Ishikawa (cell line): ENCODE measurements around the gene REN.

Source experiments
- CEBPB ChIP-seq: IDR thresholded peaks from 2 replicates; pipeline ENCODE4 v1.6.1; 2012
- CREB1 ChIP-seq: IDR thresholded peaks from 2 replicates; pipeline ENCODE4 v1.6.1; 2012; ENCODE audit warnings: low read depth
- EGR1 ChIP-seq: IDR thresholded peaks from 2 replicates; pipeline ENCODE4 v1.6.1; 2012
- EP300 ChIP-seq: IDR thresholded peaks from 2 replicates; pipeline ENCODE4 v1.6.1; 2012; ENCODE audit warnings: borderline replicate concordance
- FOXM1 ChIP-seq: IDR thresholded peaks from 2 replicates; pipeline ENCODE4 v1.6.1; 2012; ENCODE audit warnings: low read depth, borderline replicate concordance
- NFIC ChIP-seq: IDR thresholded peaks from 2 replicates; pipeline ENCODE4 v1.6.1; 2012
- RAD21 ChIP-seq: IDR thresholded peaks from 2 replicates; pipeline ENCODE4 v1.6.1; 2012; ENCODE audit warnings: low read depth
- REST ChIP-seq: IDR thresholded peaks from 2 replicates; pipeline ENCODE4 v1.6.1; 2012; ENCODE audit warnings: low read depth, mild to moderate bottlenecking
- TAF1 ChIP-seq: IDR thresholded peaks from 2 replicates; pipeline ENCODE4 v1.6.1; 2012; ENCODE audit warnings: low read depth, mild to moderate bottlenecking
- TCF12 ChIP-seq: IDR thresholded peaks from 2 replicates; pipeline ENCODE4 v1.6.1; 2012; ENCODE audit warnings: low read depth
- TEAD4 ChIP-seq: IDR thresholded peaks from 2 replicates; pipeline ENCODE4 v1.6.1; 2012
- USF1 ChIP-seq: IDR thresholded peaks from 2 replicates; pipeline ENCODE4 v1.6.1; 2012
- YY1 ChIP-seq: IDR thresholded peaks from 2 replicates; pipeline ENCODE4 v1.6.1; 2012; ENCODE audit warnings: low read depth
- ZBTB7A ChIP-seq: IDR thresholded peaks from 2 replicates; pipeline ENCODE4 v1.6.1; 2012; ENCODE audit warnings: low read depth
- TF ChIP-seq, protein P1 (sequence below): IDR thresholded peaks from 2 replicates; pipeline ENCODE4 v1.6.1; 2012

Gene REN

DNA sequence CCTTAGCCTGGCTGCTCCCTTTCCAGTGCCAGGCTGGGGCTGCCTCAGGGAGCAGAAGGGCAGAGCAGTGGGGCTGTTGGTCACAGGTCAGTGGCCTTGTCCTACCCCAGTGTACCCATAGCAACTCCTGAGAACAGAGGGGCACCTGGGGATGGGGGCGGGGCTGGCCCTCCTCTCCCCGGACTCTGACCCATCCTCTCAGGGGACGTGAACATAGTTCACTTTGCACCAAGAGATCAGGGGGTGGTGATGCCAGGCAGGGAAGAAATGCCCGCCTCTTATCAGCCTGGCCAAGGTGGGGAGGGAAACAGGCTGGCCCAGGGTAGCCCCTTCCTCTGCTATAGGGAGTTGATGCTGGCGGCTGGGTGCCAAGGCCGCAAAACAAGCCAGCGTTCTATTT lies 19.2 kb downstream of the REN start:
- TF ChIP-seq EGR1: no peak
- TF ChIP-seq TCF12: no peak

- no peak for TF ChIP-seq TEAD4
- no peak for TF ChIP-seq REST
- no peak for TF ChIP-seq USF1
- no peak for TF ChIP-seq TAF1
- no peak for TF ChIP-seq RAD21
Observed at GRCh38 chr1:204146309-204146708, 19.8 kb downstream of the REN start.

GRCh38 chr1:204145033-204145504 lies 21.1 kb downstream of the REN start:
- TF ChIP-seq ZBTB7A (no peak), NFIC (no peak), CREB1 (no peak), FOXM1 (no peak)

DNA sequence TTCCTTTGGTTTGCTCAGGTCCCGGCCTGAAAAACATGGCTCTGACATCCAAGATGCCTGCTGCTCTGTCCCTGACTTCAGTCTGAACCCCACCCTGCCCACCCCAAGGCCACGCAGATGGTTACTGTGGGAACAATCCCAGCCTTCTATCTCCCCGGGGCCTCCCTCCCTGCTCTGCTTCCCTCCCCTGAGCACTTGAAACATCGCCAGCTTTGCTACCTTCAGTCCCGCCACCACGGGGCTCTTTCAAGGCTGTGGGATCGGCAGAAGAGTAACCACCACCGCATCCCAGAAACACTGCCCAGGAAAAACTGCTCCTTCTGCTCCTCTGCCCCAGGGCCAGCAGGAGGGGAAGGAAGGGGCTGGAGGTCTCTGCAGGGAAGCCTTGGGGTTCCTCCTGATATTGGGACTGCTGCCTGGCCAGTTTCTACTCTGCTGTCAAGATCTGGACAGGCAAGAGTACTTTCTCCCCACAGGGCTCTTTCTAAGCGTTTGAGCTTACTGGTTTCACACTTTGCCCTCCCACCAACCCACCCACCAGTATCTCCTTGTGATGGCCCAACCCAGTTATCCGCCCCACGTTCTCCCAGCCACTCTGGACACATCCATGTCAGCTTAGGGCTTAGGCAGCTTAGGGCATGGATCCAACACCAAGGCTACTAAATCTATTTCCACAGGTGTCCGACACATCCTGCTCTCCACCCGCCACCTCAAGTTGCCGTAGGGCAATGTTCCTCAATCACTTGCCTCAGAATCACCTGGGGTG lies 22.7 kb downstream of the REN start:
- no peak for TF ChIP-seq NFIC
- TF ChIP-seq TAF1: no peak
- TF ChIP-seq TCF12: no peak
- no peak for TF ChIP-seq USF1
- TF ChIP-seq ZBTB7A: no peak
- no peak for TF ChIP-seq EP300
- no peak for TF ChIP-seq CEBPB
- TF ChIP-seq CREB1: no peak
- no peak for TF ChIP-seq TEAD4
- no peak for TF ChIP-seq FOXM1
- no peak for TF ChIP-seq REST
- no peak for TF ChIP-seq YY1

- TF ChIP-seq, protein P1, sequence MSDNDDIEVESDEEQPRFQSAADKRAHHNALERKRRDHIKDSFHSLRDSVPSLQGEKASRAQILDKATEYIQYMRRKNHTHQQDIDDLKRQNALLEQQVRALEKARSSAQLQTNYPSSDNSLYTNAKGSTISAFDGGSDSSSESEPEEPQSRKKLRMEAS: no peak
- TF ChIP-seq CREB1: no peak
- TF ChIP-seq CEBPB: no peak
- TF ChIP-seq FOXM1: no peak
- no peak for TF ChIP-seq TAF1
- TF ChIP-seq ZBTB7A: no peak
- no peak for TF ChIP-seq TCF12
Observed at GRCh38 chr1:204142032-204142974, 23.8 kb downstream of the REN start.

- TF ChIP-seq TEAD4: no peak
- no peak for TF ChIP-seq USF1
- no peak for TF ChIP-seq TAF1
- no peak for TF ChIP-seq EGR1
- TF ChIP-seq TCF12: no peak
- TF ChIP-seq CEBPB: no peak
- TF ChIP-seq EP300: no peak
- TF ChIP-seq RAD21: no peak
Observed at GRCh38 chr1:204141131-204141530, 25.0 kb downstream of the REN start.
